Endothelial cell (in vitro differentiated cells): ENCODE results near the gene BAIAP2. TPM values are rescaled to one million over a fixed set of nuclear protein-coding genes. Genes with fewer than 3 reads are reported as not detected.
"Not testable (repeated sequence)": the region's sequence is repeated elsewhere in the genome, so short reads cannot be mapped to it uniquely, and the experiment has no call there.

Experiments
- DNase-seq: peaks from one replicate; pipeline ENCODE4 v3.0.0; 2021; ENCODE audit warnings: low spot score
- H3K27ac Mint-ChIP-seq: one replicate; pipeline ENCODE4 v1.8.0; 2021; ENCODE audit warnings: mixed read lengths, inconsistent platforms; ENCODE audit not compliant: unreplicated experiment
- H3K27me3 Mint-ChIP-seq: one replicate; pipeline ENCODE4 v1.8.0; 2021; ENCODE audit warnings: mild to moderate bottlenecking, moderate library complexity, mixed read lengths, inconsistent platforms; ENCODE audit not compliant: unreplicated experiment
- H3K36me3 Mint-ChIP-seq: one replicate; pipeline ENCODE4 v1.8.0; 2021; ENCODE audit warnings: mild to moderate bottlenecking, low read depth, mixed read lengths, inconsistent platforms; ENCODE audit not compliant: unreplicated experiment
- H3K4me1 Mint-ChIP-seq: one replicate; pipeline ENCODE4 v1.8.0; 2021; ENCODE audit warnings: mild to moderate bottlenecking, mixed read lengths, inconsistent platforms; ENCODE audit not compliant: unreplicated experiment
- H3K4me3 Mint-ChIP-seq: one replicate; pipeline ENCODE4 v1.8.0; 2021; ENCODE audit warnings: mild to moderate bottlenecking, mixed read lengths, inconsistent platforms; ENCODE audit not compliant: unreplicated experiment
- H3K9me3 Mint-ChIP-seq: one replicate; pipeline ENCODE4 v1.8.0; 2021; ENCODE audit warnings: mixed read lengths, inconsistent platforms; ENCODE audit not compliant: unreplicated experiment
- CTCF ChIP-seq: fragments of 200-600 bp; sonication (generic); IDR thresholded peaks from one replicate; pipeline ENCODE4 v1.5.0; 2021; ENCODE audit warnings: antibody characterized with exemption; ENCODE audit not compliant: unreplicated experiment
- total RNA-seq: library from RNA; stranded (reverse); fragmentation: NEBNext Ultra II Directional; extraction: Animal tissue kit (Norgen Biotek cat#: 25700); gene quantifications from one replicate; pipeline ENCODE4 v1.2.1, GENCODE V29; 2021; ENCODE audit not compliant: unreplicated experiment

Gene BAIAP2
- total RNA-seq, 1 donor from 2014 or later = 67.8 TPM

GRCh38 chr17:81013642-81014041 lies 21.3 kb upstream of the BAIAP2 start:
- DNase-seq = no peak
- Mint-ChIP-seq H3K36me3 (peaks cover 10% of the 10 kb centered on the region), H3K4me3 (no peak overlapping the region), H3K9me3 (peaks cover 11% of the 10 kb centered on the region), H3K4me1 (peaks cover 13% of the 10 kb centered on the region), H3K27me3 (peaks cover 15% of the 10 kb centered on the region), H3K27ac (no peak overlapping the region)
- no peak for TF ChIP-seq CTCF

- Mint-ChIP-seq H3K27me3 (peaks cover 15% of the 10 kb centered on the region), H3K9me3 (peaks cover 11% of the 10 kb centered on the region), H3K36me3 (peaks cover 10% of the 10 kb centered on the region), H3K4me3 (no peak overlapping the region), H3K27ac (no peak overlapping the region), H3K4me1 (peaks cover 13% of the 10 kb centered on the region)
- TF ChIP-seq CTCF = no peak
- DNase-seq = no peak
These were observed 19.8 kb upstream of the BAIAP2 start for GRCh38 chr17:81015136-81015535.

- H3K4me1 Mint-ChIP-seq = peaks cover 13% of the 10 kb centered on the region
- peaks cover 8% of the 10 kb centered on the region for H3K27me3 Mint-ChIP-seq
- H3K9me3 Mint-ChIP-seq = peaks cover 4% of the 10 kb centered on the region
- TF ChIP-seq CTCF = no peak
- H3K36me3 Mint-ChIP-seq = peaks cover 4% of the 10 kb centered on the region
- H3K27ac Mint-ChIP-seq = no peak overlapping the region
- H3K4me3 Mint-ChIP-seq = no peak overlapping the region
- no peak for DNase-seq
These were observed 18.4 kb upstream of the BAIAP2 start for GRCh38 chr17:81016575-81016974.

- not testable (repeated sequence) for DNase-seq, H3K4me3 Mint-ChIP-seq, H3K36me3 Mint-ChIP-seq, H3K27ac Mint-ChIP-seq, H3K9me3 Mint-ChIP-seq
- Mint-ChIP-seq H3K4me1 (peaks cover 10% of the 10 kb centered on the region), H3K27me3 (peaks cover 11% of the 10 kb centered on the region)
These were observed 17.6 kb upstream of the BAIAP2 start for GRCh38 chr17:81017330-81017729.

- no peaks in the 10 kb centered on the region for H3K36me3 Mint-ChIP-seq
- DNase-seq = no peak
- no peak overlapping the region for H3K27ac Mint-ChIP-seq
- TF ChIP-seq CTCF = no peak
- H3K4me1 Mint-ChIP-seq = peaks cover 10% of the 10 kb centered on the region
- peaks cover 11% of the 10 kb centered on the region for H3K27me3 Mint-ChIP-seq
- H3K9me3 Mint-ChIP-seq = no peaks in the 10 kb centered on the region
- no peak overlapping the region for H3K4me3 Mint-ChIP-seq
These were observed 16.7 kb upstream of the BAIAP2 start for GRCh38 chr17:81018044-81018802.
